ENCODE data around the gene ARHGEF1.

ARHGEF1 gene

DNA sequence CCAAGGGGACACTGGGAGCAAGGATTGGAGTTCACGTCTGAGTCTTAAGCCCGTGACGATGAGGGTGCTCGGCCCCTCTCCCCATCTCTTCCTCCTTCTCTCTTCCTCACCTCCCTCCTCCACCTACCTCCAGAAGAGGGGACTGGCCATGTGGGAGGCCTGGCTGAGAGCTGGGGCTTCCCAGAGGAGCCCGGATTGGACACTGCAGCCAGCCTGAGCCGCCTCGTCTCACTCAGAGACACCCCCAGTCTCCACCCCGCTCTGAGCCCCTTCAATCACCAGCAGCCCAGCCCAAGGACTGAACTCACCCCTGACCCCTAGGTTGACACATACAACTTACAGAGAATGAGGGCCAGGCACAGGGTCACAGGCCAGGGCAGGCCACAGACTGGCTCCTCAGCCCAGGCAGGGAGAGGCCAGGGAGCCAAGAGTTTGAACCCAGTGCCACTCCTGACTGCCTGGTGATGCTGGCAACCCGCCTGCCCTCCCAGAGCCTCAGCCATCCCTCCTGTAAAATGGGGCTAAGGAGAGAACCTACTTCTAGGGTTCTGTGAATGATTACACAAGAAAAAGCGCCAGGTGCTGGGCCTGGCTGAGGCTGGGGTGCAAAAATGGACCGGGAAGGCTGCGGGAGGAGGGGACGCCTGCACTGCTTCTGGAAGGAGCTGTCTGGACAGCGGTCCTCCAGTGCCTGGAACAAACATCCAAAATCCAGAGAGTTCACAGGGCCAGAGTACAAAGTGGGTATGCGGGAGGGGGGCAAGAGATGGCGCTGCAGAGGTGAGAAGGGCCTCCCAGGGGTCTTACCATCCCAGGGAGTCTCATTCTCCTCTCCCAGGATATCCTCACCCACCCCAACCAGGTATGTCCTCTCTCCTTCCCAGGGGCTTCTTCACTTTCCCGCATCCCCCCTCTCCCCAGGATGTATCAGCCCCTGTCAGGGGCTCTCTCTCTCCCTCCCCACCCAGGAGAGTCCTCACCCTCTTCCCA is 4.8 kb upstream of the ARHGEF1 start:
- H3K27me3 ChIP-seq (ENCODE audit: control insufficient read depth, insufficient read depth, low read length), result peaks cover 13% of the 10 kb centered on the region

DNA sequence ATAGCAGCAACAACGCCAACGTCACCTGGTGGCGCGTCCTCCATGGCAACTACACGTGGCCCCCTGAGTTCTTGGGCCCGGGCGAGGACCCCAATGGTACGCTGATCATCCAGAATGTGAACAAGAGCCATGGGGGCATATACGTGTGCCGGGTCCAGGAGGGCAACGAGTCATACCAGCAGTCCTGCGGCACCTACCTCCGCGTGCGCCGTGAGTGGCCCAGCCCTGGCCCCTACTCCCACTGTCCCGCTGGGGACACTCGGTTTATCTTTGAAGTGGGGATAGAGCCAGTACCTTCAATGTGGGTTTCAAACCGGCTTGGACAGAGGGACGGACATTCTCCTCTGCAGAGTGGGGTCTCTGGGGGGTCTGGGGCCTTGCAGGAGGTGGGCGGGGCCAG is 3.9 kb upstream of the ARHGEF1 start:
- peaks cover 19% of the 10 kb centered on the region for H3K27me3 ChIP-seq (ENCODE audit: control insufficient read depth, insufficient read depth, low read length)
- H3K4me1 ChIP-seq (ENCODE audit: control insufficient read depth, insufficient read depth, low read length), result peaks cover 7% of the 10 kb centered on the region
- H3K4me3 ChIP-seq (ENCODE audit: low read depth, low read length), result no peak overlapping the region
- H3K9me3 ChIP-seq (ENCODE audit: control insufficient read depth, insufficient read depth, low read length), result no peaks in the 10 kb centered on the region
- no peak overlapping the region for H3K9ac ChIP-seq (ENCODE audit: low read depth, low read length)
- H3K36me3 ChIP-seq (ENCODE audit: control insufficient read depth, insufficient read depth, low read length), result no peaks in the 10 kb centered on the region

More for the DNA sequence above, 4.8 kb upstream of the ARHGEF1 start:
- Histone ChIP-seq H3K4me3 (ENCODE audit: low read depth, low read length) (no peak overlapping the region), H3K9ac (ENCODE audit: low read depth, low read length) (no peak overlapping the region), H3K36me3 (ENCODE audit: control insufficient read depth, insufficient read depth, low read length) (no peaks in the 10 kb centered on the region), H3K9me3 (ENCODE audit: control insufficient read depth, insufficient read depth, low read length) (no peaks in the 10 kb centered on the region), H3K4me1 (ENCODE audit: control insufficient read depth, insufficient read depth, low read length) (peaks cover 9% of the 10 kb centered on the region)

DNA sequence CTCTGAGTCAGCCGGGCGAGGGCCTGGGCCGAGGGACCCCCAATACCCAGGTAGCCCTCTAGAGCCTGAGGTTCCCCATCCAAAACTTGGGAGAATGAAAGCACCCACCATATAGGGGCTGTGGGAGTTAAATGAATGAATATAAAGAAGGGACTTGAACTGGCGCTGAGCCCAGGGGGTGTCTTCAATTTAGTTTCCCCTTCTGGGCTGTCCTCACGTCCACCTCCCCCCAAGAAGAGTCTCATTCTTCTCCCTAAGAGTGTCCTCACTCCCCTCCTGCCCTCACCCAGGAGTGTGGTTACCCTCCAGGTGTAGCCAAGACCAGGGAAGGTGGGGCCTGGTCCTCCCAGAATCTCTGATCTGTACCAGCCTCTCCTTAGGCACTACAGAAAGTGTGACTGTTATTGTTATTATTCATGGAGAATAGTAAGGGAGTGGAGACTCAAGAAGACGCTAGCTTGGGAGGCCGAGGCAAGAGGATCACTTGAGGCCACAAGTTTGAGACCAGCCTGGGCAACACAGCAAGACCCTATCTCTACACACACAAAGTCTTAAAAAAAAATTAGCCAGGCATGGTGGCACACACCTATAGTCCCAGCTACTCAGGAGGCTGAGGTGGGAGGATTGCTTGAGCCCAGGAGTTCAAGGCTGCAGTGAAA is 3.2 kb upstream of the ARHGEF1 start:
- Histone ChIP-seq H3K9me3 (ENCODE audit: control insufficient read depth, insufficient read depth, low read length) (no peaks in the 10 kb centered on the region), H3K27me3 (ENCODE audit: control insufficient read depth, insufficient read depth, low read length) (peaks cover 19% of the 10 kb centered on the region), H3K4me1 (ENCODE audit: control insufficient read depth, insufficient read depth, low read length) (peaks cover 7% of the 10 kb centered on the region), H3K4me3 (ENCODE audit: low read depth, low read length) (no peak overlapping the region), H3K36me3 (ENCODE audit: control insufficient read depth, insufficient read depth, low read length) (no peaks in the 10 kb centered on the region), H3K9ac (ENCODE audit: low read depth, low read length) (no peak overlapping the region)

DNA sequence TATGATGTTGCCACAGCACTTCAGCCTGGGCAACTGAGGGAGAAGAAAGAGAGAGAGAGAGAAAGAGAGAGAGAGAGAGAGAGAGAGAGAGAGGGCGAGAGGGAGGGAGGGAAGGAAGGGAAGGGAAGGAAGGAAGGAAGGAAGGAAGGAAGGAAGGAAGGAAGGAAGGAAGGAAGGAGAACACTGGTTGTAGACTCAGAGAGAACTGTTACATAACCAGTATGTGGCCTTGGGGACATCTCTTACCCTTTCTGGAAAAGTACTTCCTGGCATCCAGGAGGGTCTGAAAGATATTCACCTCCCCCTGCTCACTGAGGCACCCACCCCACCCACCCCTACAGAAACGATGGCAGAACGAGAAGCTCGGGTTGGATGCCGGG is 2.7 kb upstream of the ARHGEF1 start:
- peaks cover 7% of the 10 kb centered on the region for H3K4me1 ChIP-seq (ENCODE audit: control insufficient read depth, insufficient read depth, low read length)
- no peak overlapping the region for H3K4me3 ChIP-seq (ENCODE audit: low read depth, low read length)
- H3K9ac ChIP-seq (ENCODE audit: low read depth, low read length), result no peak overlapping the region
- no peaks in the 10 kb centered on the region for H3K9me3 ChIP-seq (ENCODE audit: control insufficient read depth, insufficient read depth, low read length)
- H3K36me3 ChIP-seq (ENCODE audit: control insufficient read depth, insufficient read depth, low read length), result no peaks in the 10 kb centered on the region
- peaks cover 19% of the 10 kb centered on the region for H3K27me3 ChIP-seq (ENCODE audit: control insufficient read depth, insufficient read depth, low read length)

DNA sequence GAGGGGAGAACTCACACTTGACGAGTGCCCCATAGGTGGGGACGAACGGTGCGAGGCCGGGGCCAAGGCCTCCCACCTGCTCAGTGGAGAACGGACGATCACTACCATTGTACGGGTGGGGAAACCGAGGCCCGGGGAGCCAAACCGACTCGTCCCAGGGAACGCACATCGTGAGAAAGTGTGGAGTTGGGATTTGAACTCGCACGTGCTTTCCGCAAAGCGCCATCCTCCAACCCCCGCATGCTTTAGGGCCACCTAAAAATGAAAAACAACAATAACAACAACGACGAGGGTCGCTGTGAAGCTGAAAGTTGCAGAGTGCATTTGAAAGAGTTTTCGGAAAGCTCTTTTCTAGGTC is 458 bp downstream of the ARHGEF1 start:
- Histone ChIP-seq H3K27me3 (ENCODE audit: control insufficient read depth, insufficient read depth, low read length) (peaks cover 19% of the 10 kb centered on the region), H3K36me3 (ENCODE audit: control insufficient read depth, insufficient read depth, low read length) (no peaks in the 10 kb centered on the region), H3K4me3 (ENCODE audit: low read depth, low read length) (peak overlapping the region; percentile 78), H3K9me3 (ENCODE audit: control insufficient read depth, insufficient read depth, low read length) (no peaks in the 10 kb centered on the region), H3K9ac (ENCODE audit: low read depth, low read length) (no peak overlapping the region), H3K4me1 (ENCODE audit: control insufficient read depth, insufficient read depth, low read length) (peaks cover 10% of the 10 kb centered on the region)

DNA sequence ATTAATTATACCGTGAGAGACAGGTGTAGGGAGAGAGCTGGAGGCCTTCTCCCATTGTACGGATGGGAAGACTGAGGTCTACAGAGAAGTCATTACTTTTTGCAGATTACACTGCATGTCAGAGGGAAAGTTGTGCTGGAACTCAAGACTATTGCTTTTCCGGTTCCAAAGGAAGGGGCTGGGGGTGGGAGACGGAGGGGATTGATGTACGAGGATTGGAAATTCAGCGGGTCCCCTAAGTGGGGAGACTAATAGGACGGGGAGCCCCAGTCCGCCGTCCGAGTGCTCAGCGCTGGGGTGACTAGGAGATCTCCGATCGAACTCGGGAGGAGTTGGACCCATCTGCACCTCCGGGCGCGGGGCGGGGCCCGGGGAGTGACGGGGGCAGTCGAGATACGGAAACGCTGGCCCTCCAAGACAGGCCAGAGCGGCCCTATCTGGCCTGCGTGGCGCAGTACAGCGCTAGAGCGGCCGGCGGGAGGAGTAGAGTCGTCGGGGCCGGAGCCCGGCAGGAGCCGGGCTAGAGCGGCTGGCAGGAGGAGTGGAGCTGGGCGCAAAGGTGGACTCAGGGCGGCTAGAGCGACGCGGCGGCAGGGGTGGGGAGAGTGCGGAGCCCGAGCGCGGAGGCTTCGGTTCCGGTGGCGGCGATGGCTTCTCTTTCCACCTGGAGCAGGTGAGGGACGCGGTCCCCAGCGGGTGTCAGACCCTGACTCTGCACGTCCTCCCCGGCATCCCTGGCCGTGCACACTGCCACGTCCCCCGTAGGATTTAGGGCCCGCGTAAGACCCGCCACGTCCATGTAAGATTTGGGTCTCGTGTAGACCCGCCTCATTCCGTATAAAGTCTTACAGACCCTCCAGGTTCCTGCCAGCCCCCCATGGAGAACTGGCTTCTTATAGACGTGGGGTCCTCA is 1.1 kb downstream of the ARHGEF1 start:
- Histone ChIP-seq H3K4me1 (ENCODE audit: control insufficient read depth, insufficient read depth, low read length) (peaks cover 10% of the 10 kb centered on the region), H3K4me3 (ENCODE audit: low read depth, low read length) (peak overlapping the region; percentile 90), H3K9ac (ENCODE audit: low read depth, low read length) (peak overlapping the region; percentile 85), H3K36me3 (ENCODE audit: control insufficient read depth, insufficient read depth, low read length) (peaks cover 3% of the 10 kb centered on the region), H3K27me3 (ENCODE audit: control insufficient read depth, insufficient read depth, low read length) (peaks cover 19% of the 10 kb centered on the region), H3K9me3 (ENCODE audit: control insufficient read depth, insufficient read depth, low read length) (no peaks in the 10 kb centered on the region)

DNA sequence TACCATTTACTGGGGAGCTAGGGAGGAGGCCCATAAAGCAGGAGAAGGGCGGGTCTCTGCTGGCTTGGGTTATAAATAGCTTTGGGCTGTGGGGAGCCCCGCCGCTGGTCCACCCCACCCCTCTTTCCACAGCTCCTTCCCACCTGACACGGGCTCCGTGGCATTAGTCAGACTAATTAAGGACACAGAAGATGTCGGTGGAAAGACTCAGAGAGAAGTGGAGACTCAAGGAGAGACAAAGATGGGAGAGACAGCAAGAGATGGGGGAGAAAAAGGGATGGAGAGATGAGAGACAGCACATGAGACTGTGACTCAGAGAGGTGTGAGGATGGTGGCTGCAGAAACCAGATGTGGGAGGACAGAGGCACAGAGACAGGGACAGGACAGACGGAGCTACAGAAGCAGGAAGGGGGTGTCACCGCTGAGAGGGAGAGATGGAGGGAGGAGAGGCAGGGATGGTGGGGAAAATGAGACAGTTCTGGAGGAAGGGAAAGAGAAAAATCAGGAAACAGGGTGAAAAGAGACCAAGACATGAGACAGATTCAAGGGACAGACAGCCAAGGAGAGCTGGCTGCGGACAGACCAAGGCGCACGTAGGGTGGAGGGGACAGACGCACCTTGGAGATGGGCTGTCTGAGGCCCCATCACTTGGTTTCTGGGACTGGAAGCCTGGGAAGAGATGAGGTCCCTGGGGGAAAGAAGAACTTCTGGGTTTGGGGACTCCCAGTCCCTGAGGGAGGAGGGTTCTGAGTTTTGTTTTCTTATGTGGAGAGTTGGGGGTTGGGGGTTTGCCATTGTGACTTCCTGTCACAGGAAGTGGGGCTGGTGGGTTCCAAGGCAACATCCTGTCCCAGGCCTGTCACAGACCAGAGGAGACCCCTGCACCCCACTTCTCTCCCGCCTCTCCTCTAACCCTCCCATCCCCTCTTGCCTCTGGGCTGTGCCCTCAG is 4.1 kb downstream of the ARHGEF1 start:
- H3K36me3 ChIP-seq (ENCODE audit: control insufficient read depth, insufficient read depth, low read length), result peaks cover 8% of the 10 kb centered on the region
- no peaks in the 10 kb centered on the region for H3K9me3 ChIP-seq (ENCODE audit: control insufficient read depth, insufficient read depth, low read length)
- no peak overlapping the region for H3K9ac ChIP-seq (ENCODE audit: low read depth, low read length)
- peaks cover 13% of the 10 kb centered on the region for H3K27me3 ChIP-seq (ENCODE audit: control insufficient read depth, insufficient read depth, low read length)
- no peak overlapping the region for H3K4me3 ChIP-seq (ENCODE audit: low read depth, low read length)
- peaks cover 10% of the 10 kb centered on the region for H3K4me1 ChIP-seq (ENCODE audit: control insufficient read depth, insufficient read depth, low read length)

DNA sequence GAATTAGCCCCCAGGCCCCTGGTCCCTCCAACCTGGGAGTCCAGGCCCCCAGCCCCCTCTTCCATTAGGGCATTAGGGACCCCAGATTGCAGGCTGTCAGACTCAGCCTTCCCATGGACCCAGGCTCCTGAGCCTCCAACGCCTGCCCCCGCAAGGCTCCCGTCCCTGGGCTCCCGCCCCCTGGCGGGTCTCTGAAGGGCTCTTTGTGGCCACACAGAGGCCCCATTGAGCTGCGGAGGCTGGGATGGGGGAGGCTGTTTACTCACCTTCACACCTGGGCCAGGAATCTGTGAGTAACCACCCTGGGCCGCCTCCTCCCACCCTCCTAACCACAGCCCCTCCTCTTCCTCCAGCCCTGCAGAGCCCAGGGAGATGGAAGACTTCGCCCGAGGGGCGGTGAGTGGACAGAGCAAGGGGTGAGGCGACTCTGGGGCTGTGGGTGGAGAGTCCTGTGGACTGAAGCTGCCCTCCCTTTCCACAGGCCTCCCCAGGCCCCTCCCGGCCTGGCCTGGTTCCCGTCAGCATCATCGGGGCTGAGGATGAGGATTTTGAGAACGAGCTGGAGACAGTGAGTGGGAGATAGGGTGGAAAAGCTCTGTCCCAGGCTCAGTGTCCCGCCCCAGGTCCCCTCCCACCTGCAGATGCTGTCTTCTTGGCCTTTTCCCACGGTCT is 4.9 kb downstream of the ARHGEF1 start:
- H3K27me3 ChIP-seq (ENCODE audit: control insufficient read depth, insufficient read depth, low read length), result peaks cover 6% of the 10 kb centered on the region
- no peak overlapping the region for H3K9ac ChIP-seq (ENCODE audit: low read depth, low read length)
- H3K4me3 ChIP-seq (ENCODE audit: low read depth, low read length), result no peak overlapping the region
- H3K9me3 ChIP-seq (ENCODE audit: control insufficient read depth, insufficient read depth, low read length), result no peaks in the 10 kb centered on the region
- peaks cover 9% of the 10 kb centered on the region for H3K36me3 ChIP-seq (ENCODE audit: control insufficient read depth, insufficient read depth, low read length)
- peaks cover 7% of the 10 kb centered on the region for H3K4me1 ChIP-seq (ENCODE audit: control insufficient read depth, insufficient read depth, low read length)

DNA sequence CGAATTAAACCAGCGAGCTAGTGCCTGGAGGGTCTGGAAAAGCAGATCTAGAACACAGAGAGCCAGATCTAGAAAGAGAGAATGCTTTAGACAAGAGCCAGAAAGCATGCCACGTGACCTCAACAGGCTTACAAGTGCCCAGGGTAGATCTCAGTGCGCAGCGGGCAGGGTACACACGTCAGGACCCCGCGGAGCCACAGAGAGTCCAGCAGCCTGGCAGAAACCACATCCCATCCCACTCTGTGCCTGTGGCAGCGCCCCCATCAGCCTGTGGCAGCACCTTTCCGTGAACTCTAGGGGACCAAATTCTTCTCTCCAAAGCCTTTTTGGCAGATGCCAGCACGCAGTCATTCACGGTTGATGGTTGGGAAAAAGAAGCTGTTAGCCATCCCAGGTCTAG is 5.9 kb downstream of the ARHGEF1 start:
- H3K9ac ChIP-seq (ENCODE audit: low read depth, low read length), result no peak overlapping the region
- no peak overlapping the region for H3K4me3 ChIP-seq (ENCODE audit: low read depth, low read length)
- peaks cover 11% of the 10 kb centered on the region for H3K36me3 ChIP-seq (ENCODE audit: control insufficient read depth, insufficient read depth, low read length)
- H3K27me3 ChIP-seq (ENCODE audit: control insufficient read depth, insufficient read depth, low read length), result no peaks in the 10 kb centered on the region
- H3K4me1 ChIP-seq (ENCODE audit: control insufficient read depth, insufficient read depth, low read length), result peaks cover 7% of the 10 kb centered on the region
- H3K9me3 ChIP-seq (ENCODE audit: control insufficient read depth, insufficient read depth, low read length), result no peaks in the 10 kb centered on the region

DNA sequence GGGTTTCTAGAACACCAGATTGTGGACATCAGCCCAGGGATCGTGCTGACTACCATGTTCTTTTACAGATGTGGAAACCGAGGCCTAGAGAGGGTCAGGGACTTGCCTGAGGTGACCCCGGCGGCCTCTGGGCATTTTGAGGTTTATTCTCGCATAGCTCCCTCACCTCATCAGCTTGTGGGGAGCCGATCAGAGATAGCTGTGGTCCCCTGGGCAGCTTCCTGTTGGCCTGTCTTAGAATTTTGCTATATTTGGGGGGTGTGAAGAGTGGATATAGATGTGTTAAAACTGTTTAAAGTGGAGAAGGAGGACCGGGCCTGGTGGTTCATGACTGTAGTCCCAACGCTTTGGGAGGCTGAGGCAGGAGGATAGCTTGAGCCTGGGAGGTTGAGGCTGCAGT is 6.9 kb downstream of the ARHGEF1 start:
- peaks cover 7% of the 10 kb centered on the region for H3K4me1 ChIP-seq (ENCODE audit: control insufficient read depth, insufficient read depth, low read length)
- no peak overlapping the region for H3K9ac ChIP-seq (ENCODE audit: low read depth, low read length)
- peaks cover 17% of the 10 kb centered on the region for H3K36me3 ChIP-seq (ENCODE audit: control insufficient read depth, insufficient read depth, low read length)
- H3K9me3 ChIP-seq (ENCODE audit: control insufficient read depth, insufficient read depth, low read length), result no peaks in the 10 kb centered on the region
- H3K4me3 ChIP-seq (ENCODE audit: low read depth, low read length), result no peak overlapping the region
- no peaks in the 10 kb centered on the region for H3K27me3 ChIP-seq (ENCODE audit: control insufficient read depth, insufficient read depth, low read length)
